Thoracic aorta (tissue), 2 donors: ENCODE measurements around the gene SMPX. TPM values are rescaled to one million over a fixed set of nuclear protein-coding genes. Genes with fewer than 3 reads are reported as not detected.

ENCODE experiments used
- ATAC-seq: fragments of 150-250 bp; one replicate; pipeline ENCODE4 v1.8.0; 2017; ENCODE audit warnings: low read depth; ENCODE audit not compliant: insufficient number of reproducible peaks, low FRiP score
- DNase-seq: peaks from one replicate; pipeline ENCODE4 v3.0.0-alpha.2; 2020; ENCODE audit warnings: low spot score
- H3K27ac ChIP-seq, 2 donors: fragments of 200-600 bp; sonication (generic); 1 replicate in 1 of 2; 2 replicates in 1 of 2; pipeline ENCODE4 v1.5.1; 2016; ENCODE audit warnings: mild to moderate bottlenecking in 2 of 2, moderate library complexity in 2 of 2
- H3K27me3 ChIP-seq: fragments of 200-600 bp; sonication (generic); replicated peaks from 2 replicates; pipeline ENCODE4 v1.6.0; 2016; ENCODE audit warnings: mild to moderate bottlenecking; ENCODE audit not compliant: insufficient read depth
- H3K36me3 ChIP-seq: fragments of 200-600 bp; sonication (generic); one replicate; pipeline ENCODE4 v1.5.1; 2016
- H3K4me1 ChIP-seq, 2 donors: fragments of 200-600 bp; sonication (generic); 1 replicate in 1 of 2; 2 replicates in 1 of 2; pipeline versions ENCODE4 v1.5.1 to v1.6.0; 2016; ENCODE audit warnings: low read depth in 2 of 2, mild to moderate bottlenecking in 1 of 2; ENCODE audit not compliant: control insufficient read depth in 1 of 2
- H3K4me3 ChIP-seq: fragments of 200-600 bp; sonication (generic); 2 replicates; pipeline ENCODE4 v1.5.1; 2016; ENCODE audit warnings: mild to moderate bottlenecking
- H3K9me3 ChIP-seq: fragments of 200-600 bp; sonication (generic); 2 replicates; pipeline ENCODE4 v1.5.1; 2016
- CTCF ChIP-seq: fragments of 200-600 bp; sonication (generic); IDR thresholded peaks from one replicate; pipeline ENCODE4 v1.5.1; 2019; ENCODE audit warnings: antibody characterized with exemption
- total RNA-seq, 2 donors: library from RNA; depleted of rRNA; stranded (reverse); fragments of >200 nt; gene quantifications; one replicate each; pipeline versions ENCODE4 v1.1.0 to v1.2.3, GENCODE V29; 2016

SMPX gene
- total RNA-seq = 10 to 100 TPM in 1 of 2 donors, not detected in 1; 10.4 TPM

- Histone ChIP-seq H3K36me3 (no peaks in the 10 kb centered on the region), H3K27me3 (no peaks in the 10 kb centered on the region), H3K4me3 (peak within 1 kb of the TSS; percentile 63), H3K4me1 (no peaks in the 10 kb centered on the region), H3K9me3 (no peaks in the 10 kb centered on the region), H3K27ac (peak within 1 kb of the TSS in 1 of 2 donors; percentile 26)
- ATAC-seq = no peak
- no peak for DNase-seq
- TF ChIP-seq CTCF = no peak
Measured at GRCh38 chrX:21757960-21758359, at the start of gene SMPX. SMPX (minus strand) TSS chrX:21758116; CDS start chrX:21754290, 3,826 bp downstream.

GRCh38 chrX:21806691-21807090 is 48.8 kb upstream of the SMPX start:
- Histone ChIP-seq H3K27ac (no peak overlapping the region), H3K36me3 (no peaks in the 10 kb centered on the region), H3K4me3 (no peak overlapping the region), H3K9me3 (no peaks in the 10 kb centered on the region), H3K4me1 (peaks cover 0 to 13% of the 10 kb centered on the region in 2 donors), H3K27me3 (no peaks in the 10 kb centered on the region)
- no peak for TF ChIP-seq CTCF
- no peak for ATAC-seq
- DNase-seq = no peak

- Histone ChIP-seq H3K9me3 (no peaks in the 10 kb centered on the region), H3K27ac (no peak overlapping the region), H3K36me3 (no peaks in the 10 kb centered on the region), H3K4me1 (peaks cover 12 to 42% of the 10 kb centered on the region in 2 donors), H3K27me3 (no peaks in the 10 kb centered on the region), H3K4me3 (no peak overlapping the region)
- DNase-seq = no peak
- TF ChIP-seq CTCF = no peak
- ATAC-seq = no peak
Measured at GRCh38 chrX:21802839-21803238, 44.9 kb upstream of the SMPX start.

- DNase-seq (no peak), ATAC-seq (no peak)
- Histone ChIP-seq H3K27me3 (no peaks in the 10 kb centered on the region), H3K4me3 (no peak overlapping the region), H3K4me1 (peaks cover 12 to 42% of the 10 kb centered on the region in 2 donors), H3K36me3 (no peaks in the 10 kb centered on the region), H3K9me3 (no peaks in the 10 kb centered on the region), H3K27ac (no peak overlapping the region)
- TF ChIP-seq CTCF = no peak
Measured at GRCh38 chrX:21802054-21802670, 44.2 kb upstream of the SMPX start.

GRCh38 chrX:21800344-21800770 is 42.4 kb upstream of the SMPX start:
- no peak for DNase-seq
- no peak overlapping the region for H3K4me3 ChIP-seq
- H3K4me1 ChIP-seq = peaks cover 12 to 42% of the 10 kb centered on the region in 2 donors
- H3K36me3 ChIP-seq = no peaks in the 10 kb centered on the region
- TF ChIP-seq CTCF = no peak
- no peaks in the 10 kb centered on the region for H3K9me3 ChIP-seq
- H3K27ac ChIP-seq = peak overlapping the region; percentile 22 to 61
- no peak for ATAC-seq
- no peaks in the 10 kb centered on the region for H3K27me3 ChIP-seq
